HepG2 (cell line): ENCODE results near the gene AKT3. TPM values are rescaled to one million over a fixed set of nuclear protein-coding genes. Genes with fewer than 3 reads are reported as not detected.

ENCODE experiments used
- ATAC-seq: fragments of 200-7000 bp; cut with Tn5 transposase; 3 replicates; pipeline ENCODE4 v1.9.1; 2020; ENCODE audit warnings: mild to moderate bottlenecking, moderate library complexity
- BruUV-seq: library from RNA; stranded (reverse); fragments of 400-500 nt; replicated peaks from 2 replicates; lab custom pipeline; 2021; lab: Mats Ljungman, UMichigan
- CTCF ChIA-PET: fragments of 300-600 bp; formaldehyde crosslinking; extraction: SDS; loops from one replicate; lab custom pipeline; 2021; ENCODE audit warnings: low total read pairs, inconsistent platforms, low intra/inter-chr PET ratio; lab: Yijun Ruan, JAX
- POLR2A ChIA-PET: fragments of 350-600 bp; sonication (Branson Sonifier 250); formaldehyde crosslinking; loops from one replicate; lab custom pipeline; 2020; ENCODE audit warnings: antibody characterized with exemption, inconsistent platforms; lab: Yijun Ruan, JAX
- DNase-seq: peaks from one replicate; pipeline ENCODE4 v3.0.0-alpha.2; 2015; ENCODE audit warnings: low spot score
- FAIRE-seq: peaks from 3 replicates; lab custom pipeline; 2011; peaks lifted over from hg19 to GRCh38; lab: Jason Lieb, UNC
- H2AFZ ChIP-seq: one replicate; pipeline ENCODE4 v1.6.1; 2011; ENCODE audit warnings: low read length, inconsistent platforms
- H3K27ac ChIP-seq: fragments of 300-600 bp; 3 replicates; pipeline ENCODE4 v1.8.0; 2011; ENCODE audit warnings: mixed run types, mild to moderate bottlenecking, mixed read lengths, low read length, inconsistent platforms; ENCODE audit not compliant: insufficient read depth; ENCODE audit errors: extremely low read length
- H3K27me3 ChIP-seq, 2 experiments: fragments of 200-600 bp in 1 of 2; 2 replicates in 1 of 2; 3 replicates in 1 of 2; pipeline versions ENCODE4 v1.6.0 to v1.8.0; 2011; ENCODE audit warnings: low read length in 2 of 2, mild to moderate bottlenecking in 2 of 2, moderate library complexity in 2 of 2, inconsistent platforms in 1 of 2; ENCODE audit not compliant: insufficient read depth in 2 of 2, control insufficient read depth in 1 of 2
- H3K36me3 ChIP-seq, 2 experiments: fragments of 200-600 bp in 1 of 2; replicated peaks in 1 of 2; 2 replicates in 1 of 2; 3 replicates in 1 of 2; pipeline versions ENCODE4 v1.5.1 to v1.8.0; 2011; ENCODE audit warnings: low read length in 2 of 2, inconsistent platforms in 1 of 2; ENCODE audit not compliant: insufficient read depth in 2 of 2, control insufficient read depth in 1 of 2
- H3K4me1 ChIP-seq: 2 replicates; pipeline ENCODE4 v1.5.1; 2012; ENCODE audit warnings: low read length, inconsistent platforms; ENCODE audit not compliant: insufficient read depth
- H3K4me2 ChIP-seq: 2 replicates; pipeline ENCODE4 v1.6.0; 2011; ENCODE audit warnings: low read depth, low read length, inconsistent platforms
- H3K4me3 ChIP-seq, 3 experiments: fragments of 200-600 bp in 1 of 3; sonication (generic), shearing (Covaris generic) in 1 of 3; replicated peaks in 1 of 3; 2 replicates each; pipeline ENCODE4 v1.5.1; 2011 to 2016; ENCODE audit warnings: low read length in 3 of 3, inconsistent platforms in 2 of 3, low read depth in 2 of 3, mild to moderate bottlenecking in 2 of 3, control low read depth in 1 of 3, mixed read lengths in 1 of 3; ENCODE audit not compliant: insufficient read depth in 1 of 3
- H3K79me2 ChIP-seq: one replicate; pipeline ENCODE4 v1.6.1; 2011; ENCODE audit warnings: low read length, inconsistent platforms; ENCODE audit not compliant: insufficient read depth
- H3K9ac ChIP-seq: 2 replicates; pipeline ENCODE4 v1.6.0; 2011; ENCODE audit warnings: mild to moderate bottlenecking, low read depth, low read length, inconsistent platforms; ENCODE audit not compliant: insufficient read depth
- H3K9me3 ChIP-seq: 2 replicates; pipeline ENCODE4 v1.5.1; 2012; ENCODE audit warnings: mild to moderate bottlenecking, low read length
- H4K20me1 ChIP-seq: 2 replicates; pipeline ENCODE4 v1.6.0; 2011; ENCODE audit warnings: inconsistent platforms, mild to moderate bottlenecking, low read length, moderate library complexity; ENCODE audit not compliant: insufficient read depth
- FOXO4 ChIP-seq: sonication (generic); formaldehyde crosslinking; conservative IDR thresholded peaks from 2 replicates; pipeline ENCODE4 v1.8.1; 2023; ENCODE audit warnings: missing genetic modification reagents
- IRF1 ChIP-seq: sonication (generic); formaldehyde crosslinking; IDR thresholded peaks from 2 replicates; pipeline ENCODE4 v1.4.0; 2020; ENCODE audit warnings: low read depth, mild to moderate bottlenecking, missing genetic modification reagents
- ZNF616 ChIP-seq: sonication (generic); formaldehyde crosslinking; IDR thresholded peaks from 2 replicates; pipeline ENCODE4 v1.5.0; 2020; ENCODE audit warnings: low read depth, mild to moderate bottlenecking, missing genetic modification reagents
- WGBS: methylation state at CpG from one replicate; pipeline ENCODE4 v1.1.6; 2017; ENCODE audit warnings: low lambda C conversion rate; 5-methylcytosine and 5-hydroxymethylcytosine counted together
- in situ Hi-C: cut with HindIII; loops from 2 replicates; pipeline ENCODE4 v1.10.0; 2017; ENCODE audit warnings: low pct_unique_long_range_greater_than_20kb; ENCODE audit not compliant: extremely low pct_ligation_motif_present
- intact Hi-C: fragments of 100-400 bp; cut with micrococcal nuclease; formaldehyde crosslinking; loops from one replicate; pipeline ENCODE4 v1.10.0; 2022; ENCODE audit not compliant: unreplicated experiment
- polyA plus RNA-seq, 8 experiments: library from polyadenylated mRNA; depleted of rRNA in 3 of 8; stranded (reverse) in 7 of 8; unstranded in 1 of 8; fragments of >200 nt; fragmentation: Illumina TruSeq in 4 of 8; extraction: Trizol in 4 of 8; gene quantifications; 2 replicates each; pipeline versions ENCODE4 v1.2.1 to v1.2.3, GENCODE V29; 2011 to 2016; ENCODE audit warnings: low read depth in 4 of 8, missing spikeins in 1 of 8, mixed read lengths in 1 of 8; ENCODE audit not compliant: insufficient read depth in 1 of 8
- total RNA-seq, 5 experiments: library from RNA; depleted of rRNA; stranded (reverse); fragments of >200 nt; fragmentation: Illumina TruSeq; extraction: Trizol; gene quantifications; 2 replicates each; pipeline ENCODE4 v1.2.3, GENCODE V29; 2016; ENCODE audit warnings: low read depth in 1 of 5
- TF ChIP-seq, protein P1 (sequence below): sonication (generic); formaldehyde crosslinking; IDR thresholded peaks from 2 replicates; pipeline ENCODE4 v1.4.0; 2020; ENCODE audit warnings: mild to moderate bottlenecking, missing genetic modification reagents
- TF ChIP-seq, protein P2 (sequence below): sonication (generic); formaldehyde crosslinking; conservative IDR thresholded peaks from 2 replicates; pipeline ENCODE4 v1.4.0; 2020; ENCODE audit warnings: missing genetic modification reagents

The AKT3 gene
- total and polyA plus RNA-seq, 2 of the 13 experiments (the other 11 are each of a cell fraction or from before 2014, with no cell fraction given): 0.07 TPM

DNA sequence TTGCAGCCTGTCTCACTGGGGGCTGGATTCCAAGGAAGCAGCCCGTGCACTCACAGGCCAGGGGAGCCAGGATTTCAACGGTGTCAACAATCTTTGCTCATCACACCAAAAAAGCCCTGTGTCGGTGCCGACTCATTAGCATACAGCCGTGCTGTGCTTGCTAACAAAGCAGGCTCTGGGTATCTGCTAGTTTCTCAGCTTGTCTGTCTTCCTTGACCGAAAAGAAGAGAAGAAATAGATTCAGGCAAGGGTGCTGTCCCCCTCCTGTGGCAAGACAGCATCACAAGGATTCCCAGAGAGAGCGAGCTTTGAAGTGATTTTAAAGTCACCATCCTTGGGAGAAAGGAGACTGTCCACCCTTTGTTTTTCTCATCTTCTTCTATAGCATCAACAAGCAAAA, 379.5 kb downstream of the AKT3 start (continued):
- TF ChIP-seq IRF1 (CRISPR knock-in tag) (no peak), ZNF616 (CRISPR knock-in tag) (no peak)

DNA sequence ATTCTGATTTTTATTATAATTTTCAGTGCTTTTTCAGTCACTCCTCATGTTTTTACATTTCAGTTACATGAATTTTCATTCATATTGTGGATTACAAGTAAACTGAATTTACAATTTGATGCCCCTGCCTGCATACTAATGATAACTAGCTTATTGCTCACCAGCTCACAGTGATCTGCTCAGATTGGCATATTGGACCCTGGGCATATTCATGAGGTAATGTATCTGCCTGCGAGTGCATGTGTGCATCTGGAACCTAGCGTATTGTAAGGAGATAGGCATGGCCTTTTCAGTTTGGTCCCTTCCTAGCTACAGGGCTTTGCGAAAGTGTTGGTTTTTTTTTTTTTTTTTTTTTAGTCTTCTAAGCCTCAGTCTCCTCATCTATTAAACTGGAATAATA, 380.5 kb downstream of the AKT3 start:
- Histone ChIP-seq H3K4me3 (no peak overlapping the region), H3K9me3 (no peaks in the 10 kb centered on the region), H4K20me1 (no peaks in the 10 kb centered on the region), H2AFZ (no peak overlapping the region), H3K4me1 (no peaks in the 10 kb centered on the region), H3K4me2 (no peak overlapping the region), H3K79me2 (no peaks in the 10 kb centered on the region), H3K27me3 (no peaks in the 10 kb centered on the region; a peak in 1 of 5 replicates), H3K9ac (no peak overlapping the region), H3K27ac (no peak overlapping the region), H3K36me3 (no peaks in the 10 kb centered on the region)
- TF ChIP-seq FOXO4 (CRISPR knock-in tag): no peak
- TF ChIP-seq, protein P1, sequence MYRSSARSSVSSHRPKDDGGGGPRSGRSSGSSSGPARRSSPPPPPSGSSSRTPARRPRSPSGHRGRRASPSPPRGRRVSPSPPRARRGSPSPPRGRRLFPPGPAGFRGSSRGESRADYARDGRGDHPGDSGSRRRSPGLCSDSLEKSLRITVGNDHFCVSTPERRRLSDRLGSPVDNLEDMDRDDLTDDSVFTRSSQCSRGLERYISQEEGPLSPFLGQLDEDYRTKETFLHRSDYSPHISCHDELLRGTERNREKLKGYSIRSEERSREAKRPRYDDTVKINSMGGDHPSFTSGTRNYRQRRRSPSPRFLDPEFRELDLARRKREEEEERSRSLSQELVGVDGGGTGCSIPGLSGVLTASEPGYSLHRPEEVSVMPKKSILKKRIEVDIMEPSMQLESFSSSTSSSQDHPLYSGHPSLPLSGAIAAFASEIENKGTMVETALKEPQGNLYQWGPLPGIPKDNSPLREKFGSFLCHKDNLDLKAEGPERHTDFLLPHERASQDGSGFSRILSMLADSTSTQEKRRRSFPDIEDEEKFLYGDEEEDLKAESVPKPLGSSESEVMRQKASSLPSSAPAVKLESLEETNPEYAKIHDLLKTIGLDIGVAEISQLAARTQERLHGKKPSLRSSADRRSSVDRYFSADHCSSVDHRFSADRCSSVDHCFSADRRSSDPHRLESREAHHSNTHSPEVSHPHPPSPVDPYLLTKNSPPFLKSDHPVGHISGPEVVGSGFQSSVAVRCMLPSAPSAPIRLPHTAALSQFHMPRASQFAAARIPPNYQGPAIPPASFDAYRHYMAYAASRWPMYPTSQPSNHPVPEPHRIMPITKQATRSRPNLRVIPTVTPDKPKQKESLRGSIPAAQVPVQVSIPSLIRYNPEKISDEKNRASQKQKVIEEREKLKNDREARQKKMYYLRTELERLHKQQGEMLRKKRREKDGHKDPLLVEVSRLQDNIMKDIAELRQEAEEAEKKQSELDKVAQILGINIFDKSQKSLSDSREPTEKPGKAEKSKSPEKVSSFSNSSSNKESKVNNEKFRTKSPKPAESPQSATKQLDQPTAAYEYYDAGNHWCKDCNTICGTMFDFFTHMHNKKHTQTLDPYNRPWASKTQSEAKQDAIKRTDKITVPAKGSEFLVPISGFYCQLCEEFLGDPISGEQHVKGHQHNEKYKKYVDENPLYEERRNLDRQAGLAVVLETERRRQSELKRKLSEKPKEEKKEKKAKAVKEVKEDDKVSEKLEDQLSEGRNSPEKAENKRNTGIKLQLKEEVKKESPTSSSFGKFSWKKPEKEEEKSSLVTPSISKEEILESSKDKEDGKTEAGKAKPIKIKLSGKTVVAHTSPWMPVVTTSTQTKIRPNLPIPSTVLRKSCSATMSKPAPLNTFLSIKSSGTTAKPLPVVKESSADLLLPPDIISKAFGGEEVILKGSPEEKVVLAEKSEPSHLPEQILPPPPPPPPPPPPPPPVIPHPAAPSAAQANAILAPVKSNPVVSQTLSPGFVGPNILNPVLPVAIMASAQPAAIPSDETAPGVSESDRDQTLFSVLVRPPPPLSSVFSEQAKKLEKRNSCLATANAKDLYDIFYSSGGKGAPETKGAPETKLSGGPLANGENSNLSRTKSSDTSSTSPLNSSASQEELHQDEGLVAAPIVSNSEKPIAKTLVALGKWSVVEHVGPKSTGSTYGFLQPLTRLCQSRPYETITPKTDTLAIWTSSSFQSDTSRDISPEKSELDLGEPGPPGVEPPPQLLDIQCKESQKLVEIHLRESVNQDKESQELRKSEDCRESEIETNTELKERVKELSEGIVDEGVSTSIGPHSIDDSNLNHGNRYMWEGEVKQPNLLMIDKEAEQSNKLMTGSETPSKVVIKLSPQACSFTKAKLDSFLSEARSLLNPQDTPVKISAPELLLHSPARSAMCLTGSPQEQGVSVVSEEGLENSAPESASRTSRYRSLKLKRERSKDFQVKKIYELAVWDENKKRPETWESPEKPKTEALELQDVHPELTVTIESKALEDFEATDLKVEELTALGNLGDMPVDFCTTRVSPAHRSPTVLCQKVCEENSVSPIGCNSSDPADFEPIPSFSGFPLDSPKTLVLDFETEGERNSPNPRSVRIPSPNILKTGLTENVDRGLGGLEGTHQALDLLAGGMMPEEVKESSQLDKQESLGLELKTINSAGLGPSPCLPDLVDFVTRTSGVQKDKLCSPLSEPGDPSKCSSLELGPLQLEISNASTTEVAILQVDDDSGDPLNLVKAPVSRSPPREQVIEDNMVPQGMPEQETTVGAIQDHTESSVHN: no peak
- TF ChIP-seq, protein P2, sequence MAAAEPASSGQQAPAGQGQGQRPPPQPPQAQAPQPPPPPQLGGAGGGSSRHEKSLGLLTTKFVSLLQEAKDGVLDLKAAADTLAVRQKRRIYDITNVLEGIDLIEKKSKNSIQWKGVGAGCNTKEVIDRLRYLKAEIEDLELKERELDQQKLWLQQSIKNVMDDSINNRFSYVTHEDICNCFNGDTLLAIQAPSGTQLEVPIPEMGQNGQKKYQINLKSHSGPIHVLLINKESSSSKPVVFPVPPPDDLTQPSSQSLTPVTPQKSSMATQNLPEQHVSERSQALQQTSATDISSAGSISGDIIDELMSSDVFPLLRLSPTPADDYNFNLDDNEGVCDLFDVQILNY (CRISPR knock-in tag): no peak
- no peak for ATAC-seq
- BruUV-seq: no TSS peak
- DNase-seq: no peak
- in situ Hi-C loops: no loop called here
- intact Hi-C loops: no loop called here
- FAIRE-seq: no peak
- WGBS: 97% methylated on average over 3 of the region's 3 CpGs
- ChIA-PET POLR2A (no interaction called here), CTCF (no interaction called here)
